GM18502 (cell line): Measurements from ENCODE around the gene DOCK1.

Source experiments
- ATAC-seq: cut with Tn5 transposase; IDR thresholded peaks from one replicate; pipeline ENCODE4 v1.9.1; 2021; ENCODE audit warnings: mild to moderate bottlenecking; ENCODE audit not compliant: unreplicated experiment, poor library complexity

DOCK1 gene

GRCh38 chr10:126948355-126949160 is 43.3 kb downstream of the DOCK1 start:
- no peak for ATAC-seq

- no peak for ATAC-seq
These were observed 43.9 kb downstream of the DOCK1 start for GRCh38 chr10:126949161-126949503.

GRCh38 chr10:126950401-126951105 is 45.3 kb downstream of the DOCK1 start:
- no peak for ATAC-seq

- ATAC-seq = no peak
These were observed 48.7 kb downstream of the DOCK1 start for GRCh38 chr10:126953886-126954285.

- no peak for ATAC-seq
These were observed 50.2 kb downstream of the DOCK1 start for GRCh38 chr10:126955396-126955795.

- ATAC-seq = no peak
These were observed 50.9 kb downstream of the DOCK1 start for GRCh38 chr10:126955934-126956711.

- no peak for ATAC-seq
These were observed 51.5 kb downstream of the DOCK1 start for GRCh38 chr10:126956712-126957108.

GRCh38 chr10:126957111-126957510 is 51.9 kb downstream of the DOCK1 start:
- ATAC-seq = no peak

- ATAC-seq = no peak
These were observed 54.2 kb downstream of the DOCK1 start for GRCh38 chr10:126959431-126959830.

- no peak for ATAC-seq
These were observed 54.9 kb downstream of the DOCK1 start for GRCh38 chr10:126959906-126960685.

GRCh38 chr10:126963354-126963753 is 58.1 kb downstream of the DOCK1 start:
- ATAC-seq = no peak

- ATAC-seq = no peak
These were observed 59.0 kb downstream of the DOCK1 start for GRCh38 chr10:126964190-126964589.

- no peak for ATAC-seq
These were observed 61.7 kb downstream of the DOCK1 start for GRCh38 chr10:126966938-126967337.

- no peak for ATAC-seq
These were observed 64.1 kb downstream of the DOCK1 start for GRCh38 chr10:126969310-126969709.

- ATAC-seq = no peak
These were observed 67.6 kb downstream of the DOCK1 start for GRCh38 chr10:126972635-126973414.

- ATAC-seq = no peak
These were observed 70.0 kb downstream of the DOCK1 start for GRCh38 chr10:126975221-126975620.

GRCh38 chr10:126977216-126977615 is 72.0 kb downstream of the DOCK1 start:
- no peak for ATAC-seq

GRCh38 chr10:126979311-126979710 is 74.1 kb downstream of the DOCK1 start:
- ATAC-seq = no peak

GRCh38 chr10:126993208-126993607 is 88.0 kb downstream of the DOCK1 start:
- no peak for ATAC-seq
